ENCODE data around the gene APOL1. TPM values are rescaled to one million over a fixed set of nuclear protein-coding genes. Genes with fewer than 3 reads are reported as not detected.

Gene APOL1
- total and polyA plus RNA-seq, 9 of the 15 experiments (the other 6 are each of a cell fraction or from before 2014, with no cell fraction given): 2.5 to 9.7 (median 5.6) TPM

GRCh38 chr22:36236388-36237319 lies 16.3 kb upstream of the APOL1 start:
- Histone ChIP-seq H3K9me3 (replicated peaks; ENCODE audit: control insufficient read depth, insufficient read depth, low read depth, low read length) (no peaks in the 10 kb centered on the region), H3K4me3 (no peak overlapping the region), H3K79me2 (ENCODE audit: control insufficient read depth, insufficient read depth, low read length) (peaks cover 23% of the 10 kb centered on the region), H3K4me1 (replicated peaks in 1 of 2; ENCODE audit: control insufficient read depth in 2 of 2, insufficient read depth in 2 of 2, low read length in 2 of 2) (peaks cover 4 to 13% of the 10 kb centered on the region in 2 experiments; a peak in 4 of 5 replicates), H4K20me1 (replicated peaks; ENCODE audit: control insufficient read depth, insufficient read depth, low read length) (no peaks in the 10 kb centered on the region), H3K27ac (ENCODE audit: extremely low read depth, low read depth, low read length) (no peak overlapping the region), H3K36me3 (ENCODE audit: control insufficient read depth, insufficient read depth, low read length) (peaks cover 6% of the 10 kb centered on the region; the same call in 2 of the 3 replicates), H3K9ac (ENCODE audit: insufficient read depth in 1 of 2, low read depth in 2 of 2, low read length in 2 of 2) (no peak overlapping the region), H3K27me3 (ENCODE audit: control insufficient read depth in 2 of 2, insufficient read depth in 2 of 2, low read length in 2 of 2) (no peaks in the 10 kb centered on the region), H3K4me2 (ENCODE audit: insufficient read depth, low read length) (no peak overlapping the region), H3K9me1 (ENCODE audit: control insufficient read depth, insufficient read depth, low read length) (no peaks in the 10 kb centered on the region), H2AFZ (ENCODE audit: low read depth, low read length) (no peak overlapping the region)
- no peak for DNase-seq (ENCODE audit: extremely low read depth in 1 of 4, low spot score in 3 of 4)
- no peak for FAIRE-seq
- TF ChIP-seq MEF2A (IDR thresholded peaks at IDR 0.05; ENCODE audit: control insufficient read depth, low read depth, low read length) (no peak), ZNF408 (CRISPR knock-in tag; IDR thresholded peaks at IDR 0.05; ENCODE audit: low read depth) (no peak)
- WGBS (ENCODE audit: insufficient coverage, low coverage, missing lambda C conversion rate): 79% methylated on average over 11 of the region's 14 CpGs
- ChIA-PET CTCF (ENCODE audit: low intra/inter-chr PET ratio) (no interaction called here), POLR2A (no interaction called here)
- intact Hi-C loops (cut with micrococcal nuclease) (loop anchor here (5.0 kb wide), 1 partner anchor 41 kb away; no protein-coding TSS in a partner anchor), in situ Hi-C loops (cut with MboI) (no loop called here)
- no TSS peak for BruUV-seq (replicated peaks)
- no peak for ATAC-seq

All from K562 (cell line).